Measurements from ENCODE around the gene PHF13.
"Not testable (repeated sequence)": the region's sequence is repeated elsewhere in the genome, so short reads cannot be mapped to it uniquely, and the experiment has no call there.

PHF13 gene

DNA sequence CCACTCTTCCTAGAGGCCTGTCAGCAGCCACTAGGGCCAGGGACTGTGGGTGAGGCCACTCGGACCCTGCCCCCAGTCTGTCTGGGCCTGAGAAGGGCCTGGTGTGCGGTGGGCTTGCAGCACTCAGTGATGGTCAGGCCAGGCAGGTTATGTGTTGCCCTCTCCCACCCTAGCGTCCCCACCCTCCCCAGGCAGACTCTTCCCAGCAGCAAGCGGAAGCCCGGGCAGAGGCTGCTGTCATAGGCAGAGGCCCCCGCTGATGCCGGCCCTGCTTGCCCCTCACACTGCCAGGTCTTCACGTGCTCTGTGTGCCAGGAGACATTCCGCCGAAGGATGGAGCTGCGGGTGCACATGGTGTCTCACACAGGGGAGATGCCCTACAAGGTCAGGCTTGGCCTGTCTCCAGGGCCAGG is 27.1 kb upstream of the PHF13 start:
- no peak for DNase-seq (ENCODE audit: extremely low read depth in 1 of 2, low read depth in 1 of 2)

DNA sequence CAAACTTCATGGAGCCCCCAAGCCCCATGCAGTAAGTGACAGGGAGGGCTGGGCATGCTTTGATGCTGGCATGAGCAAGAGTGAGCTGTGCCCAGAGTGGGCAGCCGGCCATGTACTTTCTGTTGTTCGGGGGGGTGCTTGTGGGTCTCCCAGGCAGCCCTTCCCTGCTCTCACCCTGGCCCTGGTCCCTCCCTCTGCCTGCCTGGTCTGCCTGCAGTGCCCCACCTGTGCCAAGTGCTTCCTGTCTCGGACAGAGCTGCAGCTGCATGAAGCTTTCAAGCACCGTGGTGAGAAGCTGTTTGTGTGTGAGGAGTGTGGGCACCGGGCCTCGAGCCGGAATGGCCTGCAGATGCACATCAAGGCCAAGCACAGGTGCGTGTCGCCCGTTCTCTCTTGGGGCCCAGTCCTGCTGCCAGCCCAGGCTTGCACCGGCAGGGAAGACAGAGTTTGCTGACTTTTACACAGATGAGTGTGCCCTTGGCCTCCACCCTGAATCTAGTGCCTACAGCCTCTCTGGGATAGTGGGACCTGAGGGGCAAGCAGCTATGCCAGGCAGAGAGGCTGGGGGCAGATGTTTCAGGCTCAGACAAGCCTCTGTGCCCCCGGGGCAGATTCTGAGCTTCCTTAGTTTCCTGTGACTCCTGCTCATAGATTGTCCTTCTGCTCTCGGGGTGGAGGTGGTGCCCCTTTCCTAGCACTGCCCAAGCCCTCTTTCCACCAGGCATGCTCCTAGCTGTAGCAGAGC is 26.1 kb upstream of the PHF13 start:
- DNase-seq (ENCODE audit: extremely low read depth in 1 of 2, low read depth in 1 of 2) = no peak

DNA sequence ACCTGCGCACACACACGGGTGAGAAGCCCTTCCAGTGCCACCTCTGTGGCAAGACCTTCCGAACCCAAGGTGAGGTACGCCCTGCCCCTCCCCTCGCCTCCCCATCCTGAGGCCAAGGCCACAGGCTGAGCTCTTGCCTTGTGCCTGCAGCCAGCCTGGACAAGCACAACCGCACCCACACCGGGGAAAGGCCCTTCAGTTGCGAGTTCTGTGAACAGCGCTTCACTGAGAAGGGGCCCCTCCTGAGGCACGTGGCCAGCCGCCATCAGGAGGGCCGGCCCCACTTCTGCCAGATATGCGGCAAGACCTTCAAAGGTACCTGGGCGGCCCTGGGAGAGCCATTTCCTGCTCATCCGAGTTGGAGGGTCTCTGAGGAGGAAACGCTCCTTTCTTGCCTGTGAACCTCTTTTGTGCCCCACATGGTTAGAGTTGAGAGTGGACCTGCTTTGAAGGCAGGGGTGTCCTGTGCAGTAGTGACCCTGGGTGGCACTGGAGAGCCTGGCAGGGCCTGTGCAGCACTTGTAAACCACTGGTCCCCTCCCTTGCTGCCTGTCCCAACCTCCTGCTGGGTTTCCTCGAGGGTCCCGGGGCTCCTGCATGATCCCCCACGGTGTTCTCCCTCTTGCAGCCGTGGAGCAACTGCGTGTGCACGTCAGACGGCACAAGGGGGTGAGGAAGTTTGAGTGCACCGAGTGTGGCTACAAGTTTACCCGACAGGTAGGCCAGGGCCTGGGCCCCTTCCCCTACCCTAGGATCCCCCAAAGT is 25.2 kb upstream of the PHF13 start:
- no peak for DNase-seq (ENCODE audit: extremely low read depth in 1 of 2, low read depth in 1 of 2)

DNA sequence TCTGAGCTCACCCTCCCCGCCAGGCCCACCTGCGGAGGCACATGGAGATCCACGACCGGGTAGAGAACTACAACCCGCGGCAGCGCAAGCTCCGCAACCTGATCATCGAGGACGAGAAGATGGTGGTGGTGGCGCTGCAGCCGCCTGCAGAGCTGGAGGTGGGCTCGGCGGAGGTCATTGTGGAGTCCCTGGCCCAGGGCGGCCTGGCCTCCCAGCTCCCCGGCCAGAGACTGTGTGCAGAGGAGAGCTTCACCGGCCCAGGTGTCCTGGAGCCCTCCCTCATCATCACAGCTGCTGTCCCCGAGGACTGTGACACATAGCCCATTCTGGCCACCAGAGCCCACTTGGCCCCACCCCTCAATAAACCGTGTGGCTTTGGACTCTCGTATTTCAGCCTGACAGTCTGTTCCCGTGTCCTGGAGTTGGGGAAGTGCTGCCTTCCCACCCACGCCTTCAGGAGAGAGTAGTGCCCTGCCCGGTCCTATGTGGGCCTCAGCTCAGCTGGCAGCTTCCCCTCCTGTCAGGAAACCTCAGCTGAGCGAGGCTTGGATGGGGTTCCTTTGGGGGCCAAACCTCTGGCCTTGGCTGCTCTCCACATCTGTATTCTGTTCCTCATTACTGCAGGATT is 24.5 kb upstream of the PHF13 start:
- DNase-seq (ENCODE audit: extremely low read depth in 1 of 2, low read depth in 1 of 2) = no peak

DNA sequence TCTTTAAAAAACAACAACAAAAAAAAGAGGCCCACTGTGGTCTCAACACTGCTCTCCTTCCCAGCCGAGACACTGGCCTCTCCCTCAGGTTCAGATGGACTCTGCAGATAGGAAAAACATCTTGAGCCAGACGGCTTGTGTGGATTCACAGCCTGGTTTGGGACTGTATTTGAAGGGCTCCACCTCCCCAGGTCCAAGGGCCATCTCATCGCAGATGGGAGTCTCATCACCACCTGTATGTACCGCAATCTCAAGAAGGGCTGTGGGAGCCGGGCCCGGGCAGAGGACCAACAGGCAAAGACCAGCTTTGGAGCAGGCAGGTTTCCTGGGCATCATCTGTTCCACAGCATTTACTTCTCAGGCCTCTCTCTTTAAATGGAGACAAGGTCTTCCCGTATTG is 23.5 kb upstream of the PHF13 start:
- DNase-seq (ENCODE audit: extremely low read depth in 1 of 2, low read depth in 1 of 2) = no peak

DNA sequence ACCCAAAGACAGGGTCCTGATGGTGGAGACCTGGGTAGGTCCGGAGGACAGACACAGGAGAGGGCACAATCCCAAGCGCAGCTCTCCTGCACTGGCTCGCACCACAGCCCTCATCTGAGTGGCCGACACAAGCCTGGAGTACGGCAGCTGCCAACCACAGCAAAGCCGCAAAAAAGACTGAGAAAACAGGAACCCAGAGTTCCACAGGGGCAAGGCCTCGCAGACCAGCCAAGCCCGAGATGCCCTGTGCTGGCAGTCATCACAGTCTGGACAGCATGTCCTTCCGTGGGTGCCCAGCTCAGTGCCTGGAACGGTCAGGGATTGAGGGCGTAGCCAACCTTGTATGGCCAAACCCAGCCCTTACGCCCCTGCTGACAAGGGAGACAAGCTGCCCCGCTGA is 22.3 kb upstream of the PHF13 start:
- no peak for DNase-seq (ENCODE audit: extremely low read depth in 1 of 2, low read depth in 1 of 2)

DNA sequence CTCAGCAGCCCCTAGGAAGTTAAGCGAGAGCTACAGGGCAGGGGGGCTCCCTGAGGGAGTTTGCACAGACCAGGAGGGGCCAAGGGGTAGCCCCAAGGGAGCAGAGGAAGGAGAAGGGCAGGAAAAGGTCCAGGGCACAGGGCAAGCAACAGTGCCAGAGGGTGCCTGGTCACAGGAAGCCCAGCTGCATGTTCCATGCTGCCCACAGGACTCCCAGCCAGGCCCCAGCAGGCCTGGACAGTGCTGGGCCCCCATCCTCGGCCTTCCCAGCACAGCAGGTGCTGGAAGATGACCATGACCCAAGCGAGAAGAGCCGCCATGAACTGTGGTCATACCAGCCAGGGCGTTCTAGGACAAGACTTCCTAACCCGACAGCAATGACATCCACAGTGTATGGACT is 21.9 kb upstream of the PHF13 start:
- DNase-seq (ENCODE audit: extremely low read depth in 1 of 2, low read depth in 1 of 2) = no peak

DNA sequence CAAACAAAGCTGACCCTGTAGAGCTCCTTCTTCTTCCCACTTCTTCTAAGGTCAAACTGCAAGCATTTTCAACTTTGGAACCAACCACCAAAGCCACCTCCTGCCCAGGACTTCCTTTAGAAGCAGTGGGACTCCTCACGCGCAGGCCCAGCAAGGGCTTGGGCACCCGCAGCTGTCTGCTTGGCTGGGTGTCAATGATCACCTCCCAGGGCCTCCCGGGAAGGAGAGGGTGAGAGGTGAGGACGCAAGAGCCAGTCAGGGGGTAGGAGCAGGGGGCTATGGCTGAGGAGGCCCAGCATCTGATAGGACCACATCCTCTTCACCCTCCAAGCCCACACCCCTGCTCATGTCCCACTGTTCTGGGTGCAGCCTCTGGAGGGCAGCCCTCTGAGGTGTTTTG is 21.1 kb upstream of the PHF13 start:
- no peak for DNase-seq (ENCODE audit: extremely low read depth in 1 of 2, low read depth in 1 of 2)

DNA sequence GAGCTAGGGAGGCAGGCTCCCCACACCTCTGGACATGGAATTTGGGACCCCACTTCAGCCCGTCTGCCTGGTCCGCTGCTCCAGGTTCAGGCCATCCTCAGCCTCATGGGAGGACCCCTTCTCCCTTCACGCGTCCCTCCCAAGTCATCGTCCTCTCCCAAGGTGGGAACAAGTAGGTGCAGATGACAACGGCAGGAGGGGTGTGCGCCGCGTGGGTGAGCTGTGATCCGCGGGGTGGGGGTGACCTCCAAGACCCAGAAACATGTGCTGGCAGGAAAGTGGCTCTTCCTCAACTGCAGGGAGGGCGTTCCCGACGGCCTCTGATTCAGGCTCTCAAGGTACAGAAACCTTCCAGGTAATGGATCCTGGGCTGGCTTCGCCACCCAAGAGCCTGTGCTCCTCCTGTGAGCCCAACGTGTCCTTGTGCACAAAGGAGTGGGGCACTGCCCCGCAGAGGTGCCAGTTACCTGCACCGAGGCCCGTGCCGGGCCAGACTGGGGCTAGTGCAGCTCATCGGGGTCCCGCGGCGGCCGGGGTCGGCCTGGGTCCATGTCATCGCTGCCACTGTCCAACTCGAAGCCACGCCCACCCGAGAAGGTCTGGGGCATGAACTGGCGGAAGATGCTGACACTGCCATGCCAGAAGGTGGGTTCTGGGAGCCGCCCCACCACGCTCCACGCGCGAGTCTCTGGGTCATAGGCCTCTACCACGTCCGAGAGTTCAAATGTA is 20.5 kb upstream of the PHF13 start:
- DNase-seq (ENCODE audit: extremely low read depth in 1 of 2, low read depth in 1 of 2) = no peak

DNA sequence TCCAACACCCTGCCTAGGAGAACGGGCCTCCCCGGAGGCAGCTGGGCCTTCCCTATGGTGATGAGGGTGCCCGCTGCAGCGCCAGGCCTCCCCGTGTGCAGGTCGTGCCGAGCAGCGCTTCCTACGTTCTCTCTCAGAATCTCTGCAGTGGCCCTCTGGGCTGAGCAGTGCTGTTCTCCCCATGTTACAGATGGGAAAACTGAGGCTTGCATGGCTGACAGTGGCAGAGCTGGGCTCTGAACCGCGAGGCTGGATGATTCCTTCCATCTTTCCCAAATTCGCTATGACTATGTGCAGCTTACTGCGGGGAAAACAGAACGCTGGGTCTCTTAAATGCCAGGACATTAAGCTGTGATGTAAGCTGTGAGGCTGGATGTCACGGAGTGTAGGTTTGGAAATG is 19.7 kb upstream of the PHF13 start:
- DNase-seq (ENCODE audit: extremely low read depth in 1 of 2, low read depth in 1 of 2) = no peak

DNA sequence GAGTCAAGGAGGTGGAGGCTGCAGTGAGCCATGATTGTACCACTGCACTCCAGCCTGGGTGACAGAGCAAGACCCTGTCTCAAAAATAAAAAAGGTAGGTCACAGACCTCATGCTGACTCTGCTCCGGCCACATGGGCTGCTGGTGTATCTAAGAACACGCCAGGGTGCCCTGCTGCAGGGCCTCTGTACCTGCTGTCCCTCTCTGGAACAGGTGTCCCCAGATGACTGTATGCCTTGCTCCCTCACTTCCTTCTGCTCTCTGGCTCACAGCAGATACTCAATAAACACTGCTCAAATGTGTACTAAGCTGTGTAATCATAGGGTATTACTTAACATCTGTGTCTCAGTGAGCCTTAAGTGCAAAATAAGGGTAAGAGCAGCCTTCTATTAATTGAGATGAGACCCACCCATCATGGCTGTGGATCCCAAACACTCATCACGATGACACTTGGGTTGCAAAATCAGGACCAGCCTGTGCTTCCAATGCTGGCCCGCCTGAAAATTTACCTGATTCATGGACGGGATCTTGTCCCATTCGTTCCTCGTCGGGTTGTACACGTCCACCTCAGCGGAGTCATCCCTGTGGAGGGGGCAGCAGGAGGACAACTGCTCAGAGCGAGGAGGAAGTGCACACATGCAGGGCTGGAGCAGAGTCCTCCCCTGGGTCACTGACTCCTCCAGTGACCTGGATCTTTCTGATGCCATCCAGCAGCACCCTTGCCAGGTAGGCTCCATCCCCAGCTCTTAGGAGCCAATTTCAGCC is 18.4 kb upstream of the PHF13 start:
- DNase-seq (ENCODE audit: extremely low read depth in 1 of 2, low read depth in 1 of 2) = no peak

DNA sequence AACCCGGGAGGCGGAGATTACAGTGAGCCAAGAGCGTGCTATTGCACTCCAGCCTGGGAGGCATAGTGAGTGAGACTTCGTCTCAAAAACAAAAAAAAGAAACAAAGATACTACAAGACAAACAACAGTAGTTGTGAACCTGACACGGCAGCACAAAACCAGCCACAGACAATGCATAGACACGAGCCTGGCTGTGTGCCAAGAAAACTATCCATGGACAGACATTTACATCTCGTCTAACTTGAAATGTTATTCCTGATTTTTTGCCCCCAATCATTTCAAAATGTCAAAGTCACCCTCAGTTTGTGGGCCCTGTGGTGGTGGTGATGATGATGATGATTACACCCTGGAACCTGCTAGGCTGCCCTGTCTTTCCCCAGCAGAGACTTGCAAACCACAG is 17.2 kb upstream of the PHF13 start:
- no peak for DNase-seq (ENCODE audit: extremely low read depth in 1 of 2, low read depth in 1 of 2)

DNA sequence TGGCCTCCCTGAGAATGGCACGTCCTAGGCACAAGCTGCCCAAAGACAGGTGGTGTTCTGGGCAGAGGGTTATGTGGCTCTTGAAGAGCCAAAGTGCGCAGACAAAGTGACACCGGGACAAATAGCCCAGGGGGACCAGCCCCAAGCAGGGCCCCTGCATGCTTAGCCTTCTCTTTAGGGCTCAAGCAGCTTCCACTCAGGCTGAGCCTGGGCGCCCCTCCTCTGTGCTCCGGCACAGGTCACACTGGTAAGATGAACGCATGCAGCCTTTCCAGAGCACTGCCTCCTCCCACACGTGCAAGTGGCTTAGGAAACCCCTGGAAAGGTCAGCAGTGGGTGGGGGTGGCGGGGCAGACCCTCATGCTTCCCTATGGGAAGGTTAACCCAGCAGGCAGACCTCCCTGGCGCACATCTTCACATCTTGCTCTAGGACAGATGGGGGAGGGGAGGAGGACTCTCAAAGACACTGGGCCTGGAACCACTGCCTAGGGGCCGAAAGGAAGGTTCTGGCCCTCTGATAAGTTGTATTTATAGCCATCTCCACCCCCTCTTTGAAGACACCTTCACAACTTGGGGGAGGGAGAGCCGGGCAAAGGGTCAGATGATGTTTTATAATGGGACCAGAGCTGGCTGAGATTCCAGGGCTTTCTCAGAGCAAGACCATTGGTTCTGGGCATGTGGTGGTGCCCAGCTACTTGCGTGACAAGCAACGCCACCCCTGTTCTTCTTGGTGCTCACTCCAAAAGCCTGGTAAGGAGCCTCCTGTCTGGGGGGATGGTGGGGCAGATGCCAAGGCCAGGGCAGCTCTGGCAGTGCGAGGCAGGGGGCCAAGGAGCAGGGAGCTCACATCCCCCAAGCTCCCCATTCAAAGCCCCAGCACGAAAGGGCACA is 16.4 kb upstream of the PHF13 start:
- no peak for DNase-seq (ENCODE audit: extremely low read depth in 1 of 2, low read depth in 1 of 2)

DNA sequence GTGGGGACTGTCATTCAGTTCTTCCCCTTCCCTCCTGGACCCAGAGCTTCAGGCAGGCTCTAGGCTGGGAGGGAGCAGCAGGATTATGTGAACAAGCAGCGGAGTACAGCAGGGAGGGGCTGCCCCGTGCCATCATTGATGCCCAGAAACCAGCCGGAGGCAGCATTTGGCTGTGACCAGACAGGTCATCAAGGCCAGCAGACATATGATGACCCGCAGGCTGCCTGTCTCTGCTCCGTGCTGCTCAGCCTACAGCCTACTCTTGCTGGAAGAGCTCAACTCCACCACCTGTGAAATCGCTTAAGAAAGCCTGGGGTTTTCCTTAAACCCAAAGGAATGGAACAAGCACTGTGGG is 15.8 kb upstream of the PHF13 start:
- no peak for DNase-seq (ENCODE audit: extremely low read depth in 1 of 2, low read depth in 1 of 2)

DNA sequence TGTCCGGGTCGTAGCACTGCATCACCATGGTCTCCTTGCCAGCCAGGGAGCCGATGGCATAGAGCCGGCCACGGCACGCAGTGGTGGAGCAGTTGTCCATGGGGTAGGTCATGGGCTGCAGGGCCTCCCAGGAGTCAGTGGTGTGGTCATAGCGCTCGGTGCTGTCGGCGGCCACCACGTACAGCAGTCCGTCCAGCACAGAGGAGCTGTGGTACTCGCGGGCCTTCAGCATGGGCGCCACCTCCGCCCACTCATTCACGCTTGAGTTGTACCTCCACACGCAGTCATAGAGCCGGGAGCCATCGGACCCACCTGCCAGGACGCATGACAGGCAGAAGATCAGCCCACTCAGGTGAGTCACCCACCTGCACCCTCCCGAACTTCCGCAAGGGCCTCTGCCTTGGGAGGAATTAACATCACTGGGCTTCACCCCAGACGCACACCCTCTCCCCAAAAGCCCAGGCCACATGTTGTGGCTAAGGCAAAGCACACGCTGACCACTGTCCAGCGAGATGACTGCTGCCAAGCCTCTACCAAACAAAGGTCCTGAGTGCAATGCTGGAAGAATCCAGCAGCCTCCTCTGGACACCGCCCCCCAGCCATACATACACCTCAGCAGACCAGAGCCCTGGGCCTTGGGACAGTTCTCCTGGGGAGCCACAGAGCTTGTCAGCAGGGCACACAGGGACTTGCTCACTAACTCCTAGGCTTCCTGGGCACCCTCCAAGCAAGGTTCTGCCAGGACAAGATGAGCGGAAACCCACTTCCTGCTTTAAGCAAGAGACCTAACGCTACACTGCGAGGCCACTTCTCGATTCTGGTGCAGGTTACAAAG is 14.2 kb upstream of the PHF13 start:
- no peak for DNase-seq (ENCODE audit: extremely low read depth in 1 of 2, low read depth in 1 of 2)

DNA sequence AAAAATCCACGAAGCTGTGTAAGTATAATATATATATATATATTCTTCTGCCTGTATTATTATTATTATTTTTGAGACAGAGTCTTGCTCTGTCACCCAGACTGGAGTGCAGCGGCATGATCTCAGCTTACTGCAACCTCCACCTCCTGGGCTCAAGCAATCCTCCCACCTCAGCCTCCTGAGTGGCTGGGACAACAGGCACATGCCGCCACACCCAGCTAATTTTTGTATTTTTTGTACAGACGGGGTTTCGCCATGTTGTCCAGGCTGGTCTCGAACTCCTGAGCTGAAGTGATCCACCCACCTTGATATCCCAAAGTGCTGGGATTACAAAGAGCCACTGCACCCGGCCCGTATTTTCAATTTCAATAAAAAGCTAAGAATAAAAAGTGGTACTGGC is 13.5 kb upstream of the PHF13 start:
- not testable (repeated sequence) for DNase-seq (ENCODE audit: extremely low read depth in 1 of 2, low read depth in 1 of 2)

DNA sequence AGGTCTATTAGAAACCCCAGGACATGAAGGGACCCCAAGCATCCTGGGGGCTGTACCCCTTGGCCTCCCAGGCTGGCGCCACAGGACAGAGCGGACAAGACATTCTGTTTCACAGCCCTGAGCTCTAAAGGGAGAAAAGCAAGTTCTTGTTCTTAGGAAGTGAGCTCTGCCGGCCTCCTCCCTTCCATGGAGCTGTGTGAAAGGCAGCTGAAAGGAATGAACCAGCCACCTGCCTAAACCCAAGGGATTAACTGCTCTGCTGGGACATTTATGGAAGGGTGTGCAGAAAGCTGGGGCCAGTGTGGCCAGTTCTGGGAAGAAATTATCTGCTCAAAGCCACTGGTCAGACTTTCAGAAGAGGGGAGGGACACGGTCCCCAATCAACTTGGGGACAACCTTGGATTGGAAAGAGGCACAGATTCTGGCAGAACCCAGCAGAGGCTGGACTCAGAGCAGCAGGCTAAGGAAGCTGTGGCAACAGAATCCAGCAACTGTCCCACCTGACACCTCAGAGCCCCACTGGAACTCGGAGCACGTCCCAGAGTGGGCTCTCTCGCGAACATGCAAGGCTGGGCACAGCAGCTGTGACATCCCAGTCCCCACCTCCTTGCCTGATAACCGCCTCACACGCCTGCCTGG is 13.0 kb upstream of the PHF13 start:
- no peak for DNase-seq (ENCODE audit: extremely low read depth in 1 of 2, low read depth in 1 of 2)

Measured in activated CD8-positive, alpha-beta memory T cell treated with anti-CD3 and anti-CD28 coated beads for 1 hour (primary cell).